Measurements from ENCODE around the gene CFAP54. TPM values are rescaled to one million over a fixed set of nuclear protein-coding genes. Genes with fewer than 3 reads are reported as not detected.

Gene CFAP54
- polyA plus RNA-seq, 1 donor from 2014 or later, result 1.1 TPM

DNA sequence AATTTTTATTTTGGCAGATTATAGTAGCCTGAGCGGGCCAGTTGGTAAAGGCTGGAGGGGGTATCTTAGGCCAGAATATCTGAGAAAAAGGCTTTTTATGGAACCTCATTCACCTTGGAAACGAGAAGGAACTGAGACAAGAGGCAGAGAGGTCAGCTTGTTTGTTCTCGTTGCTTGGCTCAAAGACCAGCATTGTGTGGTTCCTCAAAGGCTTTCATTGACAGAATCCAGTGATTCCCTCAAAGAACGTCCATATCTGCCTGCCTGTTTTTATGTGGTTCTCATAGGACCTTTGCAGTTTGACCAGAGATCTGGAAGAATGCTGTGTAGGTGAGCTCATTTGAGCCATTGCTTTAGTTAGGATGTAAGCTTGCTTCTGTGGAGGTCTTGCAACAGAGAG lies 117.3 kb downstream of the CFAP54 start:
- H3K9me3 ChIP-seq (ENCODE audit: low read length), result no peaks in the 10 kb centered on the region
- H3K4me2 ChIP-seq (ENCODE audit: low read length), result no peak overlapping the region
- no peak overlapping the region for H2AFZ ChIP-seq (ENCODE audit: low read depth, low read length)
- no peaks in the 10 kb centered on the region for H3K36me3 ChIP-seq (ENCODE audit: insufficient read depth, low read length)
- H3K79me2 ChIP-seq (replicated peaks; ENCODE audit: insufficient read depth, low read length), result no peaks in the 10 kb centered on the region
- H3K27me3 ChIP-seq (ENCODE audit: insufficient read depth, low read depth, low read length), result no peaks in the 10 kb centered on the region
- TF ChIP-seq, protein P1, sequence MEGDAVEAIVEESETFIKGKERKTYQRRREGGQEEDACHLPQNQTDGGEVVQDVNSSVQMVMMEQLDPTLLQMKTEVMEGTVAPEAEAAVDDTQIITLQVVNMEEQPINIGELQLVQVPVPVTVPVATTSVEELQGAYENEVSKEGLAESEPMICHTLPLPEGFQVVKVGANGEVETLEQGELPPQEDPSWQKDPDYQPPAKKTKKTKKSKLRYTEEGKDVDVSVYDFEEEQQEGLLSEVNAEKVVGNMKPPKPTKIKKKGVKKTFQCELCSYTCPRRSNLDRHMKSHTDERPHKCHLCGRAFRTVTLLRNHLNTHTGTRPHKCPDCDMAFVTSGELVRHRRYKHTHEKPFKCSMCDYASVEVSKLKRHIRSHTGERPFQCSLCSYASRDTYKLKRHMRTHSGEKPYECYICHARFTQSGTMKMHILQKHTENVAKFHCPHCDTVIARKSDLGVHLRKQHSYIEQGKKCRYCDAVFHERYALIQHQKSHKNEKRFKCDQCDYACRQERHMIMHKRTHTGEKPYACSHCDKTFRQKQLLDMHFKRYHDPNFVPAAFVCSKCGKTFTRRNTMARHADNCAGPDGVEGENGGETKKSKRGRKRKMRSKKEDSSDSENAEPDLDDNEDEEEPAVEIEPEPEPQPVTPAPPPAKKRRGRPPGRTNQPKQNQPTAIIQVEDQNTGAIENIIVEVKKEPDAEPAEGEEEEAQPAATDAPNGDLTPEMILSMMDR (IDR thresholded peaks at IDR 0.05; ENCODE audit: poor library complexity, severe bottlenecking), result no peak
- TF ChIP-seq, protein P2, sequence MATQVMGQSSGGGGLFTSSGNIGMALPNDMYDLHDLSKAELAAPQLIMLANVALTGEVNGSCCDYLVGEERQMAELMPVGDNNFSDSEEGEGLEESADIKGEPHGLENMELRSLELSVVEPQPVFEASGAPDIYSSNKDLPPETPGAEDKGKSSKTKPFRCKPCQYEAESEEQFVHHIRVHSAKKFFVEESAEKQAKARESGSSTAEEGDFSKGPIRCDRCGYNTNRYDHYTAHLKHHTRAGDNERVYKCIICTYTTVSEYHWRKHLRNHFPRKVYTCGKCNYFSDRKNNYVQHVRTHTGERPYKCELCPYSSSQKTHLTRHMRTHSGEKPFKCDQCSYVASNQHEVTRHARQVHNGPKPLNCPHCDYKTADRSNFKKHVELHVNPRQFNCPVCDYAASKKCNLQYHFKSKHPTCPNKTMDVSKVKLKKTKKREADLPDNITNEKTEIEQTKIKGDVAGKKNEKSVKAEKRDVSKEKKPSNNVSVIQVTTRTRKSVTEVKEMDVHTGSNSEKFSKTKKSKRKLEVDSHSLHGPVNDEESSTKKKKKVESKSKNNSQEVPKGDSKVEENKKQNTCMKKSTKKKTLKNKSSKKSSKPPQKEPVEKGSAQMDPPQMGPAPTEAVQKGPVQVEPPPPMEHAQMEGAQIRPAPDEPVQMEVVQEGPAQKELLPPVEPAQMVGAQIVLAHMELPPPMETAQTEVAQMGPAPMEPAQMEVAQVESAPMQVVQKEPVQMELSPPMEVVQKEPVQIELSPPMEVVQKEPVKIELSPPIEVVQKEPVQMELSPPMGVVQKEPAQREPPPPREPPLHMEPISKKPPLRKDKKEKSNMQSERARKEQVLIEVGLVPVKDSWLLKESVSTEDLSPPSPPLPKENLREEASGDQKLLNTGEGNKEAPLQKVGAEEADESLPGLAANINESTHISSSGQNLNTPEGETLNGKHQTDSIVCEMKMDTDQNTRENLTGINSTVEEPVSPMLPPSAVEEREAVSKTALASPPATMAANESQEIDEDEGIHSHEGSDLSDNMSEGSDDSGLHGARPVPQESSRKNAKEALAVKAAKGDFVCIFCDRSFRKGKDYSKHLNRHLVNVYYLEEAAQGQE (IDR thresholded peaks at IDR 0.05; ENCODE audit: borderline replicate concordance), result no peak
- TF ChIP-seq EP300 (conservative IDR thresholded peaks at IDR 0.05; ENCODE audit: poor library complexity, severe bottlenecking) (no peak), SMC3 (conservative IDR thresholded peaks at IDR 0.05; ENCODE audit: poor library complexity) (no peak), EZH2 (IDR thresholded peaks at IDR 0.05; ENCODE audit: borderline replicate concordance, insufficient read depth, low read length, poor library complexity, severe bottlenecking) (no peak), MXI1 (conservative IDR thresholded peaks at IDR 0.05; ENCODE audit: poor library complexity, severe bottlenecking) (no peak), POLR2AphosphoS5 (IDR thresholded peaks at IDR 0.05) (no peak), RAD21 (conservative IDR thresholded peaks at IDR 0.05) (no peak), TAF1 (IDR thresholded peaks at IDR 0.05; ENCODE audit: low read depth) (no peak)
- no peaks in the 10 kb centered on the region for H3F3A ChIP-seq (ENCODE audit: insufficient read depth, low read length, poor library complexity, severe bottlenecking)
- H3K9ac ChIP-seq (ENCODE audit: low read length), result no peak overlapping the region
- no peaks in the 10 kb centered on the region for H3K9me2 ChIP-seq (ENCODE audit: insufficient read depth, low read length)
- H3K4me3 ChIP-seq (ENCODE audit: low read length), result no peak overlapping the region
- H4K20me1 ChIP-seq (ENCODE audit: insufficient read depth), result no peaks in the 10 kb centered on the region
- H3K27ac ChIP-seq (ENCODE audit: low read length), result no peak overlapping the region

DNA sequence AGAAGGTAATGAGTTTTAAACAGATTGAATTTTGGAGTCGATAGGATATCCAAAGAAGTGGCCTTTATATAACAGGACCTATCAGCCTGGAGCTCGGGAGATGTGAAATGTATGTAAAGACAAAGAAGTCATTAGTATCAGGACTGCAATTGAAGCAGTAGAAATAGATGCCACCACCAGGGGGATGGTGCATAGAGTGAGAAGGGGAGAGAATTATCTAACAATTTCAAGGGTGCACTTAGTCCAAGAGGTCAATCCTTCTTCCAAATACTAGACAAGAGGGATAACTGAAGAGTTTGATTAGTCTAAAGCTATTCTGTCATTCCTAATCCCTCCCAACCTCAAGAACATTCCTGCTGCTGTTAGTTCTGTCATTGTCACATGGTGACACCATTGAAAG lies 127.8 kb downstream of the CFAP54 start:
- Histone ChIP-seq H4K20me1 (ENCODE audit: insufficient read depth) (no peaks in the 10 kb centered on the region), H3K4me3 (ENCODE audit: low read length) (no peak overlapping the region)
- TF ChIP-seq, protein P1 (IDR thresholded peaks at IDR 0.05; ENCODE audit: poor library complexity, severe bottlenecking), result no peak
- no peak for TF ChIP-seq TAF1 (IDR thresholded peaks at IDR 0.05; ENCODE audit: low read depth)
- no peak for TF ChIP-seq POLR2AphosphoS5 (IDR thresholded peaks at IDR 0.05)

More for the DNA sequence above, 127.8 kb downstream of the CFAP54 start:
- Histone ChIP-seq H3K27me3 (ENCODE audit: insufficient read depth, low read depth, low read length) (no peaks in the 10 kb centered on the region), H3K4me2 (ENCODE audit: low read length) (no peak overlapping the region), H2AFZ (ENCODE audit: low read depth, low read length) (no peak overlapping the region), H3K36me3 (ENCODE audit: insufficient read depth, low read length) (no peaks in the 10 kb centered on the region), H3K27ac (ENCODE audit: low read length) (no peak overlapping the region), H3K9ac (ENCODE audit: low read length) (no peak overlapping the region), H3K9me2 (ENCODE audit: insufficient read depth, low read length) (no peaks in the 10 kb centered on the region), H3F3A (ENCODE audit: insufficient read depth, low read length, poor library complexity, severe bottlenecking) (no peaks in the 10 kb centered on the region), H3K9me3 (ENCODE audit: low read length) (no peaks in the 10 kb centered on the region), H3K79me2 (replicated peaks; ENCODE audit: insufficient read depth, low read length) (no peaks in the 10 kb centered on the region)

Data from neural cell (in vitro differentiated cells).